ENCODE data around the gene CBL. TPM values are rescaled to one million over a fixed set of nuclear protein-coding genes. Genes with fewer than 3 reads are reported as not detected.

The CBL gene
- total RNA-seq, 6 experiments from 2014 or later, result 24.2 to 31.2 (median 26.1) TPM

GRCh38 chr11:119307219-119307618 is 101.1 kb downstream of the CBL start:
- Mint-ChIP-seq H3K4me1 (ENCODE audit: low read depth) (peaks cover 13% of the 10 kb centered on the region), H3K9me3 (no peaks in the 10 kb centered on the region), H3K4me3 (no peak overlapping the region), H3K27me3 (ENCODE audit: insufficient read depth) (peaks cover 2% of the 10 kb centered on the region), H3K36me3 (ENCODE audit: low read depth) (peaks cover 21% of the 10 kb centered on the region), H3K27ac (no peak overlapping the region)
- no peak for DNase-seq
- TF ChIP-seq CTCF (IDR thresholded peaks at IDR 0.05), result peak; percentile 23; the same call in 1 of the 2 replicates

- Mint-ChIP-seq H3K27ac (no peak overlapping the region), H3K4me3 (no peak overlapping the region), H3K4me1 (ENCODE audit: low read depth) (peaks cover 13% of the 10 kb centered on the region), H3K9me3 (no peaks in the 10 kb centered on the region), H3K27me3 (ENCODE audit: insufficient read depth) (peaks cover 2% of the 10 kb centered on the region), H3K36me3 (ENCODE audit: low read depth) (peaks cover 14% of the 10 kb centered on the region)
- no peak for TF ChIP-seq CTCF (IDR thresholded peaks at IDR 0.05)
- no peak for DNase-seq
These were observed 101.8 kb downstream of the CBL start for GRCh38 chr11:119307974-119308373.

GRCh38 chr11:119309411-119309810 is 103.3 kb downstream of the CBL start:
- no peaks in the 10 kb centered on the region for H3K9me3 Mint-ChIP-seq
- H3K27ac Mint-ChIP-seq, result no peak overlapping the region
- H3K27me3 Mint-ChIP-seq (ENCODE audit: insufficient read depth), result peaks cover 2% of the 10 kb centered on the region
- no peak for TF ChIP-seq CTCF (IDR thresholded peaks at IDR 0.05)
- H3K4me3 Mint-ChIP-seq, result no peak overlapping the region
- no peak for DNase-seq
- H3K4me1 Mint-ChIP-seq (ENCODE audit: low read depth), result peaks cover 13% of the 10 kb centered on the region
- H3K36me3 Mint-ChIP-seq (ENCODE audit: low read depth), result peaks cover 4% of the 10 kb centered on the region; the same call in 1 of the 2 replicates

GRCh38 chr11:119309953-119310681 is 104.0 kb downstream of the CBL start:
- no peak for DNase-seq
- TF ChIP-seq CTCF (IDR thresholded peaks at IDR 0.05), result no peak

GRCh38 chr11:119310682-119311052 is 104.5 kb downstream of the CBL start:
- TF ChIP-seq CTCF (IDR thresholded peaks at IDR 0.05), result no peak
- no peak overlapping the region; the same call in 1 of the 2 replicates for H3K27ac Mint-ChIP-seq

More at GRCh38 chr11:119309953-119310681, 104.0 kb downstream of the CBL start:
- H3K27ac Mint-ChIP-seq, result no peak overlapping the region
- H3K4me1 Mint-ChIP-seq (ENCODE audit: low read depth), result peaks cover 13% of the 10 kb centered on the region
- H3K4me3 Mint-ChIP-seq, result no peak overlapping the region
- no peaks in the 10 kb centered on the region for H3K9me3 Mint-ChIP-seq
- H3K36me3 Mint-ChIP-seq (ENCODE audit: low read depth), result peaks cover 4% of the 10 kb centered on the region; the same call in 1 of the 2 replicates
- peaks cover 2% of the 10 kb centered on the region for H3K27me3 Mint-ChIP-seq (ENCODE audit: insufficient read depth)

More at GRCh38 chr11:119310682-119311052, 104.5 kb downstream of the CBL start:
- Mint-ChIP-seq H3K4me1 (ENCODE audit: low read depth) (peaks cover 12% of the 10 kb centered on the region), H3K9me3 (no peaks in the 10 kb centered on the region), H3K4me3 (no peak overlapping the region), H3K36me3 (ENCODE audit: low read depth) (peaks cover 3% of the 10 kb centered on the region; the same call in 1 of the 2 replicates), H3K27me3 (ENCODE audit: insufficient read depth) (peaks cover 7% of the 10 kb centered on the region)
- no peak for DNase-seq

Data from HFFc6 (cell line).